ENCODE data around the gene TSSK6. TPM values are rescaled to one million over a fixed set of nuclear protein-coding genes. Genes with fewer than 3 reads are reported as not detected.

TSSK6 gene
- total RNA-seq, 1 experiment from 2014 or later: 4.5 TPM

GRCh38 chr19:19493841-19494546 is 21.4 kb downstream of the TSSK6 start:
- H3K27me3 ChIP-seq (ENCODE audit: low read length): no peaks in the 10 kb centered on the region
- H3K4me2 ChIP-seq (ENCODE audit: low read length): no peak overlapping the region
- H3K36me3 ChIP-seq (ENCODE audit: low read depth, low read length): peaks cover 35% of the 10 kb centered on the region
- peaks cover 13% of the 10 kb centered on the region for H3K4me1 ChIP-seq (ENCODE audit: insufficient read depth, low read length)
- no peaks in the 10 kb centered on the region for H3F3A ChIP-seq (ENCODE audit: low read length, unreplicated experiment)
- no peak overlapping the region for H2AFZ ChIP-seq (ENCODE audit: low read length)
- ChIA-PET CTCF (no interaction called here), POLR2A (ENCODE audit: unreplicated experiment) (no interaction called here)
- no peak overlapping the region for H3K9ac ChIP-seq (ENCODE audit: low read length)
- peaks cover 17% of the 10 kb centered on the region for H3K79me2 ChIP-seq (ENCODE audit: low read length)
- DNase-seq (no peak), ATAC-seq (no peak)
- H3K4me3 ChIP-seq (ENCODE audit: low read length): no peak overlapping the region
- TF ChIP-seq EZH2 (IDR thresholded peaks at IDR 0.05; ENCODE audit: low read length, unreplicated experiment) (no peak), CTCF (conservative IDR thresholded peaks at IDR 0.05; ENCODE audit: low read depth, low read length) (no peak; the same call in 1 of the 2 replicates), EZH2phosphoT487 (IDR thresholded peaks at IDR 0.05; ENCODE audit: borderline replicate concordance, low read length) (no peak)
- no peak overlapping the region for H3K27ac ChIP-seq (ENCODE audit: low read length)
- no peaks in the 10 kb centered on the region for H3K9me3 ChIP-seq (ENCODE audit: low read length)
- BruUV-seq (replicated peaks): no TSS peak
- H3K9me2 ChIP-seq (replicated peaks; ENCODE audit: low read length): no peaks in the 10 kb centered on the region
- intact Hi-C loops (cut with micrococcal nuclease): no loop called here
- no peaks in the 10 kb centered on the region for H4K20me1 ChIP-seq (ENCODE audit: low read length)

GRCh38 chr19:19492026-19492610 is 23.2 kb downstream of the TSSK6 start:
- Histone ChIP-seq H3K9me2 (replicated peaks; ENCODE audit: low read length) (no peaks in the 10 kb centered on the region), H3K9ac (ENCODE audit: low read length) (no peak overlapping the region), H3K4me3 (ENCODE audit: low read length) (no peak overlapping the region), H2AFZ (ENCODE audit: low read length) (no peak overlapping the region), H3K27me3 (ENCODE audit: low read length) (no peaks in the 10 kb centered on the region), H3K9me3 (ENCODE audit: low read length) (no peaks in the 10 kb centered on the region), H3K4me2 (ENCODE audit: low read length) (no peak overlapping the region), H3K27ac (ENCODE audit: low read length) (no peak overlapping the region), H3F3A (ENCODE audit: low read length, unreplicated experiment) (no peaks in the 10 kb centered on the region), H3K4me1 (ENCODE audit: insufficient read depth, low read length) (peaks cover 22% of the 10 kb centered on the region), H4K20me1 (ENCODE audit: low read length) (no peaks in the 10 kb centered on the region), H3K36me3 (ENCODE audit: low read depth, low read length) (peaks cover 29% of the 10 kb centered on the region), H3K79me2 (ENCODE audit: low read length) (peaks cover 26% of the 10 kb centered on the region)
- POLR2A ChIA-PET (ENCODE audit: unreplicated experiment): no interaction called here
- CTCF ChIA-PET: no interaction called here
- intact Hi-C loops (cut with micrococcal nuclease): no loop called here
- TF ChIP-seq EZH2 (IDR thresholded peaks at IDR 0.05; ENCODE audit: low read length, unreplicated experiment): no peak
- TF ChIP-seq CTCF (conservative IDR thresholded peaks at IDR 0.05; ENCODE audit: low read depth, low read length): no peak
- no peak for TF ChIP-seq EZH2phosphoT487 (IDR thresholded peaks at IDR 0.05; ENCODE audit: borderline replicate concordance, low read length)
- no peak for DNase-seq
- no peak for ATAC-seq
- BruUV-seq (replicated peaks): no TSS peak

Measured in PC-3 (cell line).